A673 (cell line): Measurements from ENCODE around the gene MAPK8IP3.

ENCODE experiments used
- CTCF ChIP-seq: fragments of 300-800, 200-600 bp; sonication (generic); conservative IDR thresholded peaks from 2 replicates; pipeline ENCODE4 v1.5.1; 2017; ENCODE audit warnings: low read depth, mild to moderate bottlenecking, antibody characterized with exemption, low read length, moderate library complexity, mixed read lengths
- EZH2 ChIP-seq: fragments of 200-600 bp; sonication (generic); IDR thresholded peaks from 2 replicates; pipeline ENCODE4 v1.6.1; 2017; ENCODE audit warnings: borderline replicate concordance, low read depth, mild to moderate bottlenecking, mixed read lengths, antibody characterized with exemption, low read length; ENCODE audit not compliant: poor library complexity, severe bottlenecking

GRCh38 chr16:1817716-1818115 is 111.7 kb downstream of the MAPK8IP3 start:
- no peak for TF ChIP-seq CTCF
- no peak for TF ChIP-seq EZH2
